Activated CD4-positive, alpha-beta T cell treated with anti-CD3 and anti-CD28 coated beads, Interleukin-2, amount 50 U/mL, for 4 hours (primary cell): ENCODE data around the gene DNAJB12.
A peak's percentile ranks its signal among the peaks of the same experiment; 100 is the strongest.
"Not testable (repeated sequence)": the region's sequence is repeated elsewhere in the genome, so short reads cannot be mapped to it uniquely, and the experiment has no call there.

Experiments used
- DNase-seq, 2 experiments: peaks; one replicate each; pipeline ENCODE4 v3.0.0-alpha.2; 2020

DNAJB12 gene

GRCh38 chr10:72353028-72353964, 1.4 kb downstream of the DNAJB12 start:
- no peak for DNase-seq

- DNase-seq, result no peak
Measured at GRCh38 chr10:72351479-72351878, 3.2 kb downstream of the DNAJB12 start.

- no peak for DNase-seq
Measured at GRCh38 chr10:72349438-72349837, 5.3 kb downstream of the DNAJB12 start.

GRCh38 chr10:72348282-72348681, 6.4 kb downstream of the DNAJB12 start:
- no peak for DNase-seq

- not testable (repeated sequence) for DNase-seq
Measured at GRCh38 chr10:72346117-72346516, 8.6 kb downstream of the DNAJB12 start.

- no peak for DNase-seq
Measured at GRCh38 chr10:72344932-72345331, 9.8 kb downstream of the DNAJB12 start.

GRCh38 chr10:72342911-72343310, 11.8 kb downstream of the DNAJB12 start:
- no peak for DNase-seq

- DNase-seq, result peak; percentile 70 to 73
Measured at GRCh38 chr10:72340510-72341261, 14.0 kb downstream of the DNAJB12 start.

GRCh38 chr10:72338180-72338579, 16.5 kb downstream of the DNAJB12 start:
- no peak for DNase-seq

GRCh38 chr10:72337722-72338121, 17.0 kb downstream of the DNAJB12 start:
- no peak for DNase-seq

GRCh38 chr10:72337039-72337629, 17.6 kb downstream of the DNAJB12 start:
- peak; percentile 58 to 63 for DNase-seq

GRCh38 chr10:72336259-72337038, 18.3 kb downstream of the DNAJB12 start:
- no peak for DNase-seq

- DNase-seq, result no peak
Measured at GRCh38 chr10:72335394-72336258, 19.1 kb downstream of the DNAJB12 start.

GRCh38 chr10:72334825-72335393, 19.8 kb downstream of the DNAJB12 start:
- DNase-seq, result peak; percentile 51 to 56

GRCh38 chr10:72334196-72334824, 20.4 kb downstream of the DNAJB12 start:
- DNase-seq, result no peak

GRCh38 chr10:72333112-72334015, 21.4 kb downstream of the DNAJB12 start:
- no peak for DNase-seq

GRCh38 chr10:72332423-72333111, 22.2 kb downstream of the DNAJB12 start:
- no peak for DNase-seq

- DNase-seq, result peak; percentile 64 to 67
Measured at GRCh38 chr10:72331575-72332422, 22.9 kb downstream of the DNAJB12 start.
